ENCODE results near the gene RBPJL. TPM values are rescaled to one million over a fixed set of nuclear protein-coding genes. Genes with fewer than 3 reads are reported as not detected.

The RBPJL gene
- total and polyA plus RNA-seq, 2 experiments from 2014 or later, result not detected

- Histone ChIP-seq H3K9me2 (replicated peaks; ENCODE audit: insufficient read depth) (no peaks in the 10 kb centered on the region), H3K27me3 (peaks cover 7% of the 10 kb centered on the region), H2AFZ (no peak overlapping the region), H3K9me3 (ENCODE audit: low read depth) (no peaks in the 10 kb centered on the region), H3K27ac (no peak overlapping the region), H3K36me3 (replicated peaks; ENCODE audit: insufficient read depth, low read depth) (no peaks in the 10 kb centered on the region), H3K79me2 (no peaks in the 10 kb centered on the region), H4K20me1 (ENCODE audit: insufficient read depth, poor library complexity, severe bottlenecking) (no peaks in the 10 kb centered on the region), H3K4me2 (no peak overlapping the region), H3K4me3 (no peak overlapping the region), H3K4me1 (ENCODE audit: insufficient read depth) (peaks cover 7% of the 10 kb centered on the region)
- WGBS (ENCODE audit: low lambda C conversion rate, missing lambda C conversion rate), result 95% methylated on average over 3 of the region's 3 CpGs
- TF ChIP-seq CTCF (IDR thresholded peaks at IDR 0.05; ENCODE audit: poor library complexity) (no peak), EZH2 (IDR thresholded peaks at IDR 0.05; ENCODE audit: borderline replicate concordance) (no peak)
- no peak for DNase-seq (ENCODE audit: low spot score)
These were observed 48.4 kb upstream of the RBPJL start for GRCh38 chr20:45258259-45258658.

- H2AFZ ChIP-seq, result no peak overlapping the region
- H3K27ac ChIP-seq, result no peak overlapping the region
- TF ChIP-seq EZH2 (IDR thresholded peaks at IDR 0.05; ENCODE audit: borderline replicate concordance) (no peak), EZH2phosphoT487 (IDR thresholded peaks at IDR 0.05; ENCODE audit: low read depth, severe bottlenecking, unreplicated experiment) (no peak)
- peaks cover 7% of the 10 kb centered on the region for H3K4me1 ChIP-seq (ENCODE audit: insufficient read depth)
- H3K4me3 ChIP-seq, result no peak overlapping the region
- H4K20me1 ChIP-seq (ENCODE audit: insufficient read depth, poor library complexity, severe bottlenecking), result no peaks in the 10 kb centered on the region
- no peaks in the 10 kb centered on the region for H3K79me2 ChIP-seq
- 48% methylated on average over 2 of the region's 2 CpGs for WGBS (ENCODE audit: low lambda C conversion rate, missing lambda C conversion rate)
- H3K9me3 ChIP-seq (ENCODE audit: low read depth), result no peaks in the 10 kb centered on the region
- H3K4me2 ChIP-seq, result no peak overlapping the region
- no peaks in the 10 kb centered on the region for H3K9me2 ChIP-seq (replicated peaks; ENCODE audit: insufficient read depth)
- H3K27me3 ChIP-seq, result peaks cover 7% of the 10 kb centered on the region
- H3K36me3 ChIP-seq (replicated peaks; ENCODE audit: insufficient read depth, low read depth), result no peaks in the 10 kb centered on the region
- no peak for DNase-seq (ENCODE audit: low spot score)
These were observed 48.0 kb upstream of the RBPJL start for GRCh38 chr20:45258664-45259063.

- Histone ChIP-seq H3K4me3 (no peak overlapping the region), H3K36me3 (replicated peaks; ENCODE audit: insufficient read depth, low read depth) (no peaks in the 10 kb centered on the region), H3K9me3 (ENCODE audit: low read depth) (no peaks in the 10 kb centered on the region), H3K9me2 (replicated peaks; ENCODE audit: insufficient read depth) (no peaks in the 10 kb centered on the region), H3K4me2 (no peak overlapping the region), H3K4me1 (ENCODE audit: insufficient read depth) (no peaks in the 10 kb centered on the region), H3K79me2 (no peaks in the 10 kb centered on the region), H2AFZ (no peak overlapping the region), H4K20me1 (ENCODE audit: insufficient read depth, poor library complexity, severe bottlenecking) (no peaks in the 10 kb centered on the region), H3K27me3 (peaks cover 7% of the 10 kb centered on the region), H3K27ac (no peak overlapping the region)
- DNase-seq (ENCODE audit: low spot score), result no peak
- no peak for TF ChIP-seq EZH2 (IDR thresholded peaks at IDR 0.05; ENCODE audit: borderline replicate concordance)
- no peak for TF ChIP-seq EZH2phosphoT487 (IDR thresholded peaks at IDR 0.05; ENCODE audit: low read depth, severe bottlenecking, unreplicated experiment)
- no peak for TF ChIP-seq CTCF (IDR thresholded peaks at IDR 0.05; ENCODE audit: poor library complexity)
- 85% methylated on average over 3 of the region's 3 CpGs for WGBS (ENCODE audit: low lambda C conversion rate, missing lambda C conversion rate)
These were observed 42.9 kb upstream of the RBPJL start for GRCh38 chr20:45263556-45264266.

- DNase-seq (ENCODE audit: low spot score), result no peak
- Histone ChIP-seq H4K20me1 (ENCODE audit: insufficient read depth, poor library complexity, severe bottlenecking) (no peaks in the 10 kb centered on the region), H3K79me2 (no peaks in the 10 kb centered on the region), H3K4me2 (no peak overlapping the region), H2AFZ (no peak overlapping the region), H3K27ac (no peak overlapping the region), H3K4me1 (ENCODE audit: insufficient read depth) (no peaks in the 10 kb centered on the region), H3K9me2 (replicated peaks; ENCODE audit: insufficient read depth) (no peaks in the 10 kb centered on the region), H3K9me3 (ENCODE audit: low read depth) (no peaks in the 10 kb centered on the region), H3K36me3 (replicated peaks; ENCODE audit: insufficient read depth, low read depth) (no peaks in the 10 kb centered on the region), H3K4me3 (no peak overlapping the region), H3K27me3 (no peaks in the 10 kb centered on the region)
- TF ChIP-seq CTCF (IDR thresholded peaks at IDR 0.05; ENCODE audit: poor library complexity), result no peak
- no peak for TF ChIP-seq EZH2phosphoT487 (IDR thresholded peaks at IDR 0.05; ENCODE audit: low read depth, severe bottlenecking, unreplicated experiment)
- TF ChIP-seq EZH2 (IDR thresholded peaks at IDR 0.05; ENCODE audit: borderline replicate concordance), result no peak
These were observed 39.7 kb upstream of the RBPJL start for GRCh38 chr20:45266977-45267376.
